T47D (cell line): Measurements from ENCODE around the gene SLC9A1.
A peak's percentile ranks its signal among the peaks of the same experiment; 100 is the strongest.
"Not testable (repeated sequence)": the region's sequence is repeated elsewhere in the genome, so short reads cannot be mapped to it uniquely, and the experiment has no call there.

Experiments used
- DNase-seq, 2 experiments: peaks; one replicate each; pipeline versions ENCODE4 v3.0.0 to v3.0.0-alpha.2; 2011 to 2012; ENCODE audit warnings: low read depth in 1 of 2, low spot score in 1 of 2
- JUND ChIP-seq: IDR thresholded peaks from 2 replicates; pipeline ENCODE4 v1.6.1; 2012; ENCODE audit warnings: low read depth
- in situ Hi-C: cut with HindIII; loops from 2 replicates; pipeline ENCODE4 v1.10.0; 2016; ENCODE audit warnings: low sequenced_read_pairs, low pct_unique_long_range_greater_than_20kb

Gene SLC9A1

GRCh38 chr1:27154991-27155781, at the start of gene SLC9A1:
SLC9A1 (minus strand) TSS chr1:27155125; CDS start chr1:27154334, 791 bp downstream.
- peak; percentile 37 to 91 for DNase-seq
- TF ChIP-seq JUND, result peak; percentile 22; the same call in 1 of the 2 replicates
- in situ Hi-C loops, result no loop called here

- in situ Hi-C loops, result no loop called here
- no peak for DNase-seq
- no peak for TF ChIP-seq JUND
Observed at GRCh38 chr1:27203946-27204345, 49.0 kb upstream of the SLC9A1 start.

DNA sequence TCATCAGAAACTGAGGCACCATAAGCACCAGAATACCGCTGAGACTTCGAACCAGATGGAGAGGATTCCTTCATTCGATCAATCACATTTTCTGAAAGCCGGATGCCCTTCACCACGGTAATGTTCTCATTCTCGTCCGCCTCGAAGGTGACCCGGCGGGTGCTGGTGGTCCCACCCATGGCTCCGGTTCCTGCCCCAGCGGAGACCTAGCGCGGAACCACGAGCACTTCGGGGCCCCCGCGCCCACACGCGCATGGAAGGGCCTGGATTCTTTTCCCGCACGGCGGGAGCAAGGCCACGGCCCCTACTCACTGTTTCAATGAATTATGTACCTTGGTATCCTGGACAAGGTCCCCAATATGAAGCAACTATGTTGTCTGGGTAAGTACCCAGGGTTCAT, 46.4 kb upstream of the SLC9A1 start:
- in situ Hi-C loops, result no loop called here
- TF ChIP-seq JUND, result no peak

GRCh38 chr1:27193194-27193593, 38.3 kb upstream of the SLC9A1 start:
- DNase-seq, result no peak
- TF ChIP-seq JUND, result no peak
- in situ Hi-C loops, result no loop called here

More for the DNA sequence above, 46.4 kb upstream of the SLC9A1 start:
- DNase-seq, result no peak

DNA sequence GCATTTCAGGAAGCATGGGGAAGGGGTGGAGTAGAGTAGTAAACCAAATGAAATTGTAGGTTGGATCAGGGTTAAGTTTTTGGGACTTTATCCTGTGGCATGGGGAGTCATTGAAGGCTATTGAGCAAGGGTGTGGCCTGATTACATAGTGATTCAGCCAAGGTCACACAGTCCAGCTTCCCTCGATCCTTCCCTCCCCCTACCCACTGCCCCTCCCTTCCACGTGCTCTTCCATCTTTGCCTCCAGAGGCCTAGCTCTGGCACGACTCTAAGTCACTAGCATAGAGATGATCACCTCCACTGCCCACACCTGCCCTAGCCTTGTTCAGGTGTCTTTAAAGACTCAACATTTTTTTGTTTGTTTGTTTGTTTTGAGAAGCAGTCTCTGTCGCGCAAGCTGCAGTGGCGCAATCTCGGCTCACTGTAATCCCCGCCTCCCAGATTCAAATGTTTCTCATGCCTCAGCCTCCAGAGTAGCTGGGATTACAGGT, 37.2 kb upstream of the SLC9A1 start:
- in situ Hi-C loops, result no loop called here
- no peak for TF ChIP-seq JUND
- DNase-seq, result no peak

DNA sequence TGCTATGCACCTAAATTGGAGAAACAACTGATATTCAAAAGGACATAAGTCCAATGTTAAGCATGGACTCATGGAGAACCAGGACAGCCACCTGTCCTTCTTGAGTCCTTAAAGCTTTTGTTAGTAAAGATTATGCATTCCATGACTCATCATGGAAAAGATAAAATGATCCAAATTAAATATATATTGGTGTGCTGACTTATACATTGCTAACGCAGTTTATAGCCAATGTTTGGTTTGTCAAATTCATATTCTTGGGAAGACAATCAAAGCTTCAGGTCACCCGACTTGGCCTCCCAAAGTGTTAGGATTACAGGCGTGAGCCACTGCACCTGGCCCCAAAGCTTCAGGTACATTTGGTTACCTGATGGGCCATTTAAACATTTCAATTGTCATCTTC, 29.7 kb upstream of the SLC9A1 start:
- in situ Hi-C loops, DNase-seq: not testable (repeated sequence)

DNA sequence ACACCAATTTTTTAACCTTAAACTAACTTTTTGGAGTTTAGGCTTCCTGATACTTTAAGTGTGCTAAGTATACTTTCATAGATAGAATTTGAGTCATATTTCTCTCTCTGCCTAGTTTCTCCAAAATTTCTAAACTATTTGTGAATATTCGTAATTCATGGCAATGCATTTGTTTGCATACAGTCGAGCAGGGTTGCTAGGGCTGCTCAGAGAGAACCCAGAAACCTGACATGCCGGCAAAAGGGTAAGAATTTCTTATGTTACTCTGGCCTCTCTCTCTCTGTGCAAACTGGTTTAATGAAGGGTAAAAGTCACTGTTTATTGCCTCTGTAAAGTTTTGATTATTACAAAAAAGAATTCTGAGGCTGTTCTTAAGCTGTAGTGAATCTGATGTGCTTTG, 25.1 kb upstream of the SLC9A1 start:
- in situ Hi-C loops, result no loop called here
- TF ChIP-seq JUND, result no peak
- no peak for DNase-seq

DNA sequence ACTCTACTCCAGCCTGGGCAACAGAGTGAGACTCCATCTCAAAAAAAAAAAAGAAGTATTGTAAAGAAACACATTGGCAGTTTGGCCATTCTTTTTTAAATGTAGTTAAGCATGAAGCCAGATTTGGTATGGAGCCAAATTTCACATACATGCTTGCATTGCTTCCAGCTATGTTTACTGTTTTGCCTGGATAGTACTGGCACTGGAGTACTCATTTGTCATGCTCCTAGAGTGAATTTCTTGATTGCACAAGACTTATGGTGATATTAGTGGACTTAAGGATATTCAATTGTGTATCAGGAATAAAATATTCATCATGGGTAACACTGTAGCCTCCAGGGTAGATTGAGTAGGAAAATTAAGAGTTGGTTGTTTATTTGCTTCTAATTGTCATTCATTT, 24.5 kb upstream of the SLC9A1 start:
- in situ Hi-C loops, result no loop called here
- DNase-seq, result peak in 1 of 2 experiments; percentile 28
- no peak for TF ChIP-seq JUND

GRCh38 chr1:27176954-27177353, 22.0 kb upstream of the SLC9A1 start:
- in situ Hi-C loops, result no loop called here
- no peak for TF ChIP-seq JUND
- DNase-seq, result no peak

DNA sequence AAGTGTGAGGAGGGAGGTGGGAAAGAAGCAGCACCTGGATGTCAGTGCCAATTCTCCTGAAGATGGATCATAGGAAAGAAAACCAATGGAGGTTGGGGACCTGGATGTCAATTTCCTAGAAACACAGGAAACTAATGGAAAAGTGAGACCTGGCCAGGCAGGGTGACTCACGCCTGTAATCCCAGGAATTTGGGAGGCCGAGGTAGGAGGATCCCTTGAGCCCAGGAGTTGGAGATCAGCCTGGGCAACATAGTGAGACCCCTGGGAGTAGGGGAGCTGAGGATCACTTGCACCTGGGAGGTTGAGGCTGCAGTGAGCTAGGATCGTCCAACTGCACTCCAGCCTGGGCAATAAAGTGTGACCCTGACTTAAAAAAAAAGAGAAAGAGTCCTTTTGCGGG, 21.4 kb upstream of the SLC9A1 start:
- no peak for TF ChIP-seq JUND
- in situ Hi-C loops, result no loop called here
- DNase-seq, result no peak

DNA sequence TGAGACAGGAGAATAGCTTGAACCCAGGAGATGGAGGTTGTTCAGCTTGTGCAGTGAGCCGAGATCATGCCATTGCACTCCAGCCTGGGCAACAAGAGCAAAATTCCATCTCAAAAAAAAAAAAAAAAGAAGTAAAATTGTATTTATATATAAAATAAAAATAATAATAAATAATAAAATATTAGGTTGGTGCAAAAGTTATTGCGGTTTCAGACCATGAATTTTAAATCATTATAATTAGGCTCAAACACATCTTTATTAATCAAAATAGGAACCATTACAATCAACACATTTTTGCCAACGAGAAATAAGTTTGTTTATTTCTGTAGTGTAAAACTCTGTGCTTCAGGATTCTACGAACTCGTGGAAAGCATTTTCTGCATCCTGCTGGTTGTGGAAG, 18.1 kb upstream of the SLC9A1 start:
- DNase-seq, in situ Hi-C loops: not testable (repeated sequence)

DNA sequence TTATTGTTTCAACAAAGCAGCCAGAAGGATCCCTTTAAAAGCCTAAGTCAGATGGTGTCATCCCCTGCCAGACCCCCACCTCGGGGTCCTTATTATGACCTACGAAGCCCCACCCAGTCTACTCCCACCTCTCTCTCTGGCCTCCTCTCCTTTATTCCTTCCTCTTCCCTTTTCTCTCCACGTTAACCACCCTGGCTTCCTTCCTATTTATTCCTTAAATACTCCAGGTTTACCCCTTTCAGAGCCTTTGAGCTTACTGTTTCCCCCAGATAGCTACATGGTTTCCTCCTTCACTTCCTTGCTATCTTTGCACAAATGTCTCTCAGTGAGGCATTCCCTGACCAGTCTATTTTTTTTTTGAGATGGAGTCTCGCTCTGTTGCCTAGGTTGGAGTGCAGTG, 12.0 kb upstream of the SLC9A1 start:
- in situ Hi-C loops, result no loop called here
- no peak for TF ChIP-seq JUND
- no peak for DNase-seq

GRCh38 chr1:27166351-27166802, 11.5 kb upstream of the SLC9A1 start:
- DNase-seq, result peak in 1 of 2 experiments; percentile 40
- TF ChIP-seq JUND, result no peak
- in situ Hi-C loops, result no loop called here

DNA sequence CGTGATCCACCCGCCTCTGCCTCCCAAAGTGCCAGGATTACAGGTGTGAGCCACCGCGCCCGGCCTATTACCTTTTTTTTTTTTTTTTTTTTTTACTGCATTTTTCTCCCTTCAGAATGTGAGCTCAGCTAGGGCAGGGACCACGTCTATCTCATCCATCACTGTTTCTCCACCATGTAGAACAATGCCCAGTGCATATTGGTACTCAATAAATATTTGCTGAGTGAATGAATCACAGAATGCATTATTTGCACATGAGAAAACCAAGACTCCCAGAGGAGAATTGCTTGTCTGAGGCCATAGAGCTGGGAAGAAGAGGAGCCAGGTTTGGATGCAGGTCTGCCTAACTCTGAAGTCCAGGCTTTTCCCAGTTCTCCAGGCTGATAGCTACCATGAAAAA, 8.2 kb upstream of the SLC9A1 start:
- in situ Hi-C loops, result no loop called here
- DNase-seq, result peak in 1 of 2 experiments; percentile 84
- no peak for TF ChIP-seq JUND
